Choroid plexus epithelial cell (primary cell): ENCODE data around the gene IRAK3.
"Not testable (repeated sequence)": the region's sequence is repeated elsewhere in the genome, so short reads cannot be mapped to it uniquely, and the experiment has no call there.

Source experiments
- DNase-seq: peaks from one replicate; pipeline ENCODE4 v3.0.0-alpha.2; 2010; ENCODE audit warnings: low read depth
- H3K4me3 ChIP-seq: 2 replicates; pipeline ENCODE4 v1.5.1; 2011; ENCODE audit warnings: low read depth, mild to moderate bottlenecking, control low read depth, low read length, moderate library complexity
- TF ChIP-seq, protein P1 (sequence below): conservative IDR thresholded peaks from 2 replicates; pipeline ENCODE4 v1.5.1; 2011; ENCODE audit warnings: low read depth, mild to moderate bottlenecking, control low read depth, inconsistent platforms, low read length, moderate library complexity

Gene IRAK3

DNA sequence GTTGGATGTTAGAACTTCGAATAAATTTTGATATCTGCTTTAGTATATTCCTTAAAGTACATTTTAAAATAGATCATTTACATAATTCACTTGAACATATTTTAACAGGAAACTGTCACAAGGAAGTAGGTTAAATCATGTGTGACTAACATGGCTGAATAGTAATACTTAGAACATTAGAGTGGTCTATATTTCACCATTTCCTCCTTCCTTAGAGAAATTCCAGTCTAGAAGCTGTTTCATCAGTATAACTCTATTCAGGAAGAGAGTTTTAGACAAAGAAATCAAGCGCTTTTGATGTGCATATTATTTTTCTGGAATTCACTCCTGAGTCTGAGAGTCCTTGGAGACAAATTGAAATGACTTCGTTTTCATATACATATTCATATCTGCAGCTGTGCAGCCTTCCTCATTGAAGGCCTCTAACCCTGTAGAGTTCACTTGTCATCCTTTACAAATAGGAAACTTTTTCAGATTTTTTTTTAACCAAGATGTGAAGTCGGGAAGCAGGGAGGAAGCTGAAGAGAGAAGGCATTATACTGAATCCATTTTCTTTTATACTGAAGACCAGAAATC is 28.4 kb downstream of the IRAK3 start:
- no peak for DNase-seq
- TF ChIP-seq, protein P1, sequence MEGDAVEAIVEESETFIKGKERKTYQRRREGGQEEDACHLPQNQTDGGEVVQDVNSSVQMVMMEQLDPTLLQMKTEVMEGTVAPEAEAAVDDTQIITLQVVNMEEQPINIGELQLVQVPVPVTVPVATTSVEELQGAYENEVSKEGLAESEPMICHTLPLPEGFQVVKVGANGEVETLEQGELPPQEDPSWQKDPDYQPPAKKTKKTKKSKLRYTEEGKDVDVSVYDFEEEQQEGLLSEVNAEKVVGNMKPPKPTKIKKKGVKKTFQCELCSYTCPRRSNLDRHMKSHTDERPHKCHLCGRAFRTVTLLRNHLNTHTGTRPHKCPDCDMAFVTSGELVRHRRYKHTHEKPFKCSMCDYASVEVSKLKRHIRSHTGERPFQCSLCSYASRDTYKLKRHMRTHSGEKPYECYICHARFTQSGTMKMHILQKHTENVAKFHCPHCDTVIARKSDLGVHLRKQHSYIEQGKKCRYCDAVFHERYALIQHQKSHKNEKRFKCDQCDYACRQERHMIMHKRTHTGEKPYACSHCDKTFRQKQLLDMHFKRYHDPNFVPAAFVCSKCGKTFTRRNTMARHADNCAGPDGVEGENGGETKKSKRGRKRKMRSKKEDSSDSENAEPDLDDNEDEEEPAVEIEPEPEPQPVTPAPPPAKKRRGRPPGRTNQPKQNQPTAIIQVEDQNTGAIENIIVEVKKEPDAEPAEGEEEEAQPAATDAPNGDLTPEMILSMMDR, result no peak
- no peak overlapping the region for H3K4me3 ChIP-seq

DNA sequence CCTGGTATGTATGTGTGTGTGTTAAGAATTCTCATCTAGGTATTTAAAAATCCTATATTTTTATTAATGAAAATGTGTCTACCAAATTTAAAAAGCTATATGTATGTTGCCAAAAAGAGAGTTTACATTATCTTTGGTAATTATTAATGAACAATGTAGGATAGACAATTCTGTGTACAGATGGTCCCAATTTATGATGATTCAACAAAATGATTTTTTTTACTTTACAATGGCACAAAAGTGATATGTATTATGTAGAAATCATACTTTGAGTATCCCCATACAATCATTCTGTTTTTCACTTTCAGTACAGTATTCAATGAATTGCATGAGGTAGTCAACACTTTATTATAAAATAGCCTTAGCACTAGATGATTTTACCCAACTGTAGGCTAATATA is 39.4 kb downstream of the IRAK3 start:
- DNase-seq, result no peak
- TF ChIP-seq, protein P1, result no peak
- no peak overlapping the region for H3K4me3 ChIP-seq

DNA sequence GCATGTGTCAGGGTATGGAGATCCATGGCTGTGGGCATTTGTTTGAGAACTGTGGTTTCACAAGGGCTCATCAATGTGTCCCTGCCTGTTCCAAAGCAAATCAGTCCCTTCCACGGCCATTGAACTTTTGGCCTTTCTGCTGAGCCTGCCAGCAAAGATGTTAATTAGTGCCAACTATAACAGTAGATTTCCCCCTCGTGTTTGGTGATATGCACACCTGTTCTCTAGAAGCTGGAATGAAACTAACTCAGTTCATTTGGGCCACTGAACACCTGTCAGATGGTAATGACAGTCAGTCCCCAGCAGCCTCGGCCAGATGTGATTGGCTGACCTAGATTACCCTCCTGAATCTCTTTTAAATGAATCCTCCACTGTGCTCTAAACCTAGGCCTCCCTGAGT is 43.2 kb downstream of the IRAK3 start:
- TF ChIP-seq, protein P1, result no peak
- no peak for DNase-seq
- H3K4me3 ChIP-seq, result no peak overlapping the region

DNA sequence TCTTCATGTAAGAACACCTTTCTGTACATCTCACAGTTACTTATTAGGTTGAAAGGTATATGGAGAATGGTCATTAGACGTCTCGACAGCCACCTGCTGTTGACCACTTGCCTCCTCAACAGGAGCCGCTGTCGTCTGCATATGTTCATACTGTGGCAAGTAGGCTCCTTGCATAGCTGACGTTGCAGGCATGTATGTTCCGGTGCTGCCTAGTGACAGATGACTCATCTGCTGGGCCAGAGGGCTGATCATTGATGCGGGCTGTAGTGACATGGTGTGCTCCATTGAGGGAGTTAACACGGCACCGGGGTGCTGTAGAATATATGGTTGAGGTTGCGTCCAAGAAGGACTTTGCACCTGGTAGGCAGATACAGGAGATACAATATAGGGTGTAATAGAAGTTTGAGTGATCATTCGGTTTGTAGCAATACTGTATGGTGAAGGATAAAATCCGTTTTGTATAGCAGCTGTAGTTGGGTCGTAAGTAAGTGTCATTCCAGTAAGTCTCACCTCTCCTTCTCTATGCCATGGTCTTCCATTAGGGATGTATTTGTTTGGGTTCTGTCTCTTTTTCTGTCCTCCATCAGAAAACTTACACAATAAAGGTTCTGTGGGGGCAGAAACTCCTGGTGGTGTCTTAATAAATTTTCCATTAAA is 45.2 kb downstream of the IRAK3 start:
- H3K4me3 ChIP-seq, result not testable (repeated sequence)
- DNase-seq, result peak; percentile 57

DNA sequence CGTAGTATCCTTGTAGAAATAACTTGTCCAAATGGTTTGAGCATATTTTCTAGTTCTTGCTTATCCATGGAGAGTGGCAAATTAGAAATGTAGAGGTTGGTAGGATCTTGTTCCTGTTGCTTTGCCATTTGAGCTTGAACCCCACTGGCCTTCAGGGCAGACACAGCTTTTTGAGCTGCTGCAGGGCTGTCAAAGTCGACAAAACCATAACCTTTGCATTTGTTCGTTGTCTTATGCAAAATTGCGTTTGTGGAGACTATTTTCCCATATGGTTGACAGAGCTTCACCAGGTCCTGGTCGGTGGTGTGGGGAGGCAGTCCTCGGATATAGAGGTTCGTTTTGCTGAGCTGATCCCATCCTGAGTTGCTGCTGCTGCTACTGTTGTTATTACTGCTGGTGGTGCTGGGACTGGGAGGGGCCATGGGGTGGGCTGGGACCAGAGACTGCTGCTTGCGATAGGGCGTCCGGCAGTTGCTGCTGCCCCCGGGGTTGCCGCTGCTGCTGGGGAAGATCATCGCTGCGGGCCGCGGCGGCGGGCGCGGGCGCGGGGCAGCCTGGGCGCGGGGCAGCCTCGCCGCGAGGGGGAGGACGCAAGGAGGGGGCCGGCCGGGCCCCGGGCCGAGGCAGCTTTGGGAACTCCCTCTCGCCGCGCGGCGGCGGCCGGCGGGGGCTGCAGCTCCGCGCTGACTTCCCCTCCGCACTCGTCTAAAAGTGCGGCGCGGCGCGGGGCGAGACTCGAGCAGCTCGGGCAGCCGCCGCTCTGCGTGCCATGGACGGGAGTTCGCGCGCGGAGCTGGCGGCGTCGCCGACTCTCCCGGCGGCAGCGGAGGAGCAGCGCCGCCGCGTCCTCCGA is 46.0 kb downstream of the IRAK3 start:
- DNase-seq, result peak; percentile 79

DNA sequence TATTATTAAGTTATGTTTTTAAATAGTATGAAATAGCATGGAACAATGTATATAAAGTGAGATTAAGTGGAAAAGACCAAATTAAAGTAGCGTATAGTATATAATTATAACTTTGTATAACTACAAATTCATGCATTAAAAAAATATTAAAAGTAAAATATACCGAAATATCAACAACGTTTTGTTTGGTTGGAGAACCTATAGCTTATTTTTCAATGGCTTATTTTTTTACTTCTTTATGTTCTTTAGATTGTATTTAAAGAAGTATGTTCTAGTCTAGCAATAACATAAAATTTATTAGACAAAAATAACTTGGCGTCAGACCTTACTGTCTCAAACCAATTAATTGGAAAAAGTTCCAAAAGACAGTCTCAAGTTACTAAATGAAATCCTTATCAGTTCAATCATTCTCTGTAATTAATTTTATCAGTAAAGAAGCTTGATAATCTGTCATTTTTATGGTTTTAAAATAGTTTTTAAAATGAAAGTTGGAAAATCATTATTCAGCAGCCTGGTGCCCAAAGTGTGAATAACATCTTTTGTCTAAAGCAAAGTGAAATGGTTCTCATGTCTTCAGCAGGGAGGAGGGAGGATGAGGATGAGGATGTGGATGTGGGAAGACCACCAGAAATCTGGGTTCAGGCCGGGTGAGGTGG is 46.7 kb downstream of the IRAK3 start:
- peak overlapping the region; percentile 57 for H3K4me3 ChIP-seq
- DNase-seq, result peak; percentile 53
- TF ChIP-seq, protein P1, result peak; percentile 35

More for the DNA sequence above, 46.0 kb downstream of the IRAK3 start:
- H3K4me3 ChIP-seq, result peak overlapping the region; percentile 57

DNA sequence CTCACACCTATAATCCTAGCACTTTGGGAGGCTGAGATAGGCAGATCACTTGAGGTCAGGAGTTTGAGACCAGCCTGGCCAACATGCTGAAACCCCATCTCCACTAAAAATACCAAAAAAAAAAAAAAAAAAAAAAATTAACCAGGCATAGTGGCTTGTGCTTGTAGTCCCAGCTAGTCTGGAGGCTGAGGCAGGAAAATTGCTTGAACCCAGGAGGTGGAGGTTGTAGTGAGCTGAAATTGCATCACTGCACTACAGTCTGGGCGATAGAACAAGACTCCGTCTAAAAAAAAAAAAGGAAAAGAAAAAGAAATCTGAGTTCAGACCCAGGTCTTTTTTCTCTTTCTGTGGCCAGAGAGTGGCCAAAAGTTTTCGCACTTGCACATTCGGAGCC is 47.3 kb downstream of the IRAK3 start:
- peak overlapping the region; percentile 57 for H3K4me3 ChIP-seq
- DNase-seq, result not testable (repeated sequence)

DNA sequence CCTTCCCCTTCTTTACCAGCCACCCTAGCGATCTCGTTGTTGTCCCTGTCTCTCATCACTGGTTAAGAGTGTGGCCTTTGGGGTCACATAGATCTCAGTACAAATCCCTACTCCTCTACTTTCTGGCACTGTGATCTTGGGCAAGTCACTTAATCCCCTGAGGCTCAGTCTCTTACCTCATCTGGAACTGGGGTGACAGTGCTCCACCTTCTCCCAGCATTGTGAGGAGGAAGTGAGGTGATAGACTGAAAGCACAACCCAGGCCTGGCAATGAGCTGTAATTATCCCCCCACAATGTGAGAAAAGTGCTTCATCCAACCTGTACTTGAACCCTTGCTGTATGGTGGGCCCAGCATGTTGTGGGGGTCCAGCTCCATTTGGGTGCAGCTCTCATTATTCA is 48.0 kb downstream of the IRAK3 start:
- TF ChIP-seq, protein P1, result no peak
- no peak overlapping the region for H3K4me3 ChIP-seq
- DNase-seq, result no peak
